HG03066 (cell line): ENCODE measurements around the gene SDHAF2.
A peak's percentile ranks its signal among the peaks of the same experiment; 100 is the strongest.
"Not testable (repeated sequence)": the region's sequence is repeated elsewhere in the genome, so short reads cannot be mapped to it uniquely, and the experiment has no call there.

Experiments used
- ATAC-seq: cut with Tn5 transposase; IDR thresholded peaks from one replicate; pipeline ENCODE4 v1.9.1; 2021; ENCODE audit warnings: low read depth; ENCODE audit not compliant: unreplicated experiment

Gene SDHAF2

GRCh38 chr11:61429691-61430582, at the start of gene SDHAF2, which contains the start of gene CPSF7:
Gene SDHAF2 (plus strand): TSS chr11:61430124. CDS start chr11:61430147, 23 bp downstream.
Gene CPSF7 (minus strand): TSS chr11:61429975. CDS start chr11:61429235, 740 bp downstream.
- peak; percentile 86 for ATAC-seq

- ATAC-seq = no peak
These were observed 49.0 kb upstream of the SDHAF2 start for GRCh38 chr11:61380884-61381283.

- ATAC-seq = not testable (repeated sequence)
These were observed 46.1 kb upstream of the SDHAF2 start for GRCh38 chr11:61383859-61384258.

GRCh38 chr11:61384271-61385242, 45.4 kb upstream of the SDHAF2 start:
- ATAC-seq = no peak

GRCh38 chr11:61390161-61390560, 39.8 kb upstream of the SDHAF2 start:
- ATAC-seq = no peak

- no peak for ATAC-seq
These were observed 36.8 kb upstream of the SDHAF2 start for GRCh38 chr11:61392981-61393595.

GRCh38 chr11:61401173-61401572, 28.8 kb upstream of the SDHAF2 start:
- no peak for ATAC-seq

- ATAC-seq = no peak
These were observed 28.4 kb upstream of the SDHAF2 start for GRCh38 chr11:61401573-61401972.

- no peak for ATAC-seq
These were observed 26.3 kb upstream of the SDHAF2 start for GRCh38 chr11:61403658-61404057.

GRCh38 chr11:61404103-61404502, 25.8 kb upstream of the SDHAF2 start:
- ATAC-seq = no peak

- ATAC-seq = no peak
These were observed 25.3 kb upstream of the SDHAF2 start for GRCh38 chr11:61404641-61405040.

- no peak for ATAC-seq
These were observed 23.9 kb upstream of the SDHAF2 start for GRCh38 chr11:61406067-61406466.

- no peak for ATAC-seq
These were observed 22.8 kb upstream of the SDHAF2 start for GRCh38 chr11:61406991-61407728.

GRCh38 chr11:61411589-61411988, 18.3 kb upstream of the SDHAF2 start:
- ATAC-seq = no peak

- ATAC-seq = no peak
These were observed 16.4 kb upstream of the SDHAF2 start for GRCh38 chr11:61413496-61413895.

GRCh38 chr11:61414547-61414946, 15.4 kb upstream of the SDHAF2 start:
- no peak for ATAC-seq

GRCh38 chr11:61415381-61415780, 14.5 kb upstream of the SDHAF2 start:
- ATAC-seq = no peak

- no peak for ATAC-seq
These were observed 13.0 kb upstream of the SDHAF2 start for GRCh38 chr11:61416941-61417340.

- no peak for ATAC-seq
These were observed 12.3 kb upstream of the SDHAF2 start for GRCh38 chr11:61417670-61418069.

GRCh38 chr11:61418136-61418535, 11.8 kb upstream of the SDHAF2 start:
- ATAC-seq = no peak
